GM06990 (cell line): ENCODE measurements around the gene ATP11A.

Experiments
- DNase-seq: peaks from one replicate; pipeline ENCODE4 v3.0.0-alpha.2; 2011; ENCODE audit not compliant: insufficient read length; ENCODE audit errors: extremely low read depth
- H3K27me3 ChIP-seq: replicated peaks from 2 replicates; pipeline ENCODE4 v1.6.0; 2011; ENCODE audit warnings: low read length; ENCODE audit not compliant: control insufficient read depth, insufficient read depth
- H3K36me3 ChIP-seq: 2 replicates; pipeline ENCODE4 v1.5.1; 2011; ENCODE audit warnings: low read length; ENCODE audit not compliant: control insufficient read depth, insufficient read depth
- H3K4me3 ChIP-seq: replicated peaks from 2 replicates; pipeline ENCODE4 v1.5.1; 2011; ENCODE audit warnings: low read depth, mild to moderate bottlenecking, control low read depth, low read length
- CTCF ChIP-seq: IDR thresholded peaks from 2 replicates; pipeline ENCODE4 v1.5.1; 2011; ENCODE audit warnings: low read length, control low read depth, mild to moderate bottlenecking, inconsistent platforms; ENCODE audit not compliant: insufficient read depth, poor library complexity, severe bottlenecking

ATP11A gene

GRCh38 chr13:112647256-112647655, 42.6 kb upstream of the ATP11A start:
- Histone ChIP-seq H3K27me3 (no peaks in the 10 kb centered on the region), H3K36me3 (no peaks in the 10 kb centered on the region), H3K4me3 (no peak overlapping the region)
- no peak for TF ChIP-seq CTCF
- DNase-seq = no peak

- Histone ChIP-seq H3K4me3 (no peak overlapping the region), H3K36me3 (no peaks in the 10 kb centered on the region), H3K27me3 (no peaks in the 10 kb centered on the region)
- no peak for TF ChIP-seq CTCF
- no peak for DNase-seq
Measured at GRCh38 chr13:112648101-112648500, 41.7 kb upstream of the ATP11A start.

GRCh38 chr13:112648966-112649690, 40.7 kb upstream of the ATP11A start:
- no peak for TF ChIP-seq CTCF
- no peak for DNase-seq
- no peaks in the 10 kb centered on the region for H3K27me3 ChIP-seq
- H3K36me3 ChIP-seq = no peaks in the 10 kb centered on the region
- H3K4me3 ChIP-seq = no peak overlapping the region

- Histone ChIP-seq H3K4me3 (no peak overlapping the region), H3K36me3 (no peaks in the 10 kb centered on the region), H3K27me3 (no peaks in the 10 kb centered on the region)
- DNase-seq = no peak
- no peak for TF ChIP-seq CTCF
Measured at GRCh38 chr13:112651311-112651710, 38.5 kb upstream of the ATP11A start.

- no peak for TF ChIP-seq CTCF
- Histone ChIP-seq H3K4me3 (no peak overlapping the region), H3K36me3 (no peaks in the 10 kb centered on the region)
Measured at GRCh38 chr13:112651750-112652511, 37.9 kb upstream of the ATP11A start.

More at GRCh38 chr13:112651750-112652511, 37.9 kb upstream of the ATP11A start:
- no peak for DNase-seq
- no peaks in the 10 kb centered on the region for H3K27me3 ChIP-seq
